Endodermal cell (in vitro differentiated cells): ENCODE measurements around the gene SERTAD1. TPM values are rescaled to one million over a fixed set of nuclear protein-coding genes. Genes with fewer than 3 reads are reported as not detected.

Experiments used
- DNase-seq: peaks from one replicate; pipeline ENCODE4 v3.0.0-alpha.2; 2017
- H3K27ac ChIP-seq: 2 replicates; pipeline ENCODE4 v1.5.1; 2013; ENCODE audit warnings: mild to moderate bottlenecking, low read depth, low read length, moderate library complexity
- H3K27me3 ChIP-seq: 2 replicates; pipeline ENCODE4 v1.6.1; 2013; ENCODE audit warnings: mild to moderate bottlenecking, low read length, moderate library complexity; ENCODE audit not compliant: insufficient read depth, control insufficient read depth, poor library complexity, severe bottlenecking
- H3K36me3 ChIP-seq: 2 replicates; pipeline ENCODE4 v1.7.0; 2013; ENCODE audit warnings: mild to moderate bottlenecking, low read length, moderate library complexity; ENCODE audit not compliant: control insufficient read depth, insufficient read depth
- H3K4me1 ChIP-seq: one replicate; pipeline ENCODE4 v1.7.0; 2013; ENCODE audit warnings: low read length; ENCODE audit not compliant: control insufficient read depth, insufficient read depth
- H3K4me3 ChIP-seq: 2 replicates; pipeline ENCODE4 v1.5.1; 2013; ENCODE audit warnings: mild to moderate bottlenecking, low read length, moderate library complexity
- H3K9ac ChIP-seq: 2 replicates; pipeline ENCODE4 v1.6.1; 2013; ENCODE audit warnings: mild to moderate bottlenecking, low read length, moderate library complexity; ENCODE audit not compliant: poor library complexity, severe bottlenecking; ENCODE audit errors: extremely low read depth
- H3K9me3 ChIP-seq: 2 replicates; pipeline ENCODE4 v1.6.1; 2013; ENCODE audit warnings: mild to moderate bottlenecking, low read length, moderate library complexity; ENCODE audit not compliant: control insufficient read depth
- H3K27ac Mint-ChIP-seq: 2 replicates; pipeline ENCODE4 v1.8.0; 2020; ENCODE audit warnings: mixed read lengths
- H3K27me3 Mint-ChIP-seq: 2 replicates; pipeline ENCODE4 v1.8.0; 2021; ENCODE audit warnings: mild to moderate bottlenecking, mixed read lengths; ENCODE audit not compliant: insufficient read depth
- H3K36me3 Mint-ChIP-seq: 2 replicates; pipeline ENCODE4 v1.8.0; 2020; ENCODE audit warnings: low read depth, mixed read lengths
- H3K4me1 Mint-ChIP-seq: 2 replicates; pipeline ENCODE4 v1.8.0; 2020; ENCODE audit warnings: mixed read lengths
- H3K4me3 Mint-ChIP-seq: 2 replicates; pipeline ENCODE4 v1.8.0; 2020; ENCODE audit warnings: mild to moderate bottlenecking, moderate library complexity, mixed read lengths
- H3K9me3 Mint-ChIP-seq: 2 replicates; pipeline ENCODE4 v1.8.0; 2020; ENCODE audit warnings: mild to moderate bottlenecking, mixed read lengths
- WGBS, 2 experiments: methylation state at CpG; one replicate each; pipeline versions ENCODE4 v1.1.5 to v1.1.7; 2013; ENCODE audit warnings: missing lambda C conversion rate in 2 of 2, mixed read lengths in 1 of 2; ENCODE audit not compliant: insufficient coverage in 1 of 2, insufficient read length in 1 of 2; 5-methylcytosine and 5-hydroxymethylcytosine counted together
- long read RNA-seq, 4 experiments: library from polyadenylated mRNA in 2 of 4; library from RNA in 1 of 4; library from capped mRNA in 1 of 4; stranded (forward) in 3 of 4; unstranded in 1 of 4; transcript quantifications; one replicate each; pipeline ENCODE4 v2.0.0, GENCODE V29; 2020 to 2021; ENCODE audit warnings: inconsistent platforms in 1 of 4
- polyA plus RNA-seq, 2 experiments: library from polyadenylated mRNA; stranded (reverse); fragments of 50-300 nt; gene quantifications; one replicate each; pipeline ENCODE4 v1.2.3, GENCODE V29; 2013
- total RNA-seq, 2 donors: library from RNA; stranded (reverse); fragmentation: NEBNext Ultra II Directional in 1 of 2; extraction: Animal tissue kit (Norgen Biotek cat#: 25700) in 1 of 2; gene quantifications; 2 replicates in 1 of 2; 3 replicates in 1 of 2; pipeline ENCODE4 v1.2.1, GENCODE V29; 2021
- TF ChIP-seq, protein P1 (sequence below): fragments of 200-600 bp; sonication (generic); conservative IDR thresholded peaks from 2 replicates; pipeline ENCODE4 v1.5.0; 2021; ENCODE audit warnings: antibody characterized with exemption, mild to moderate bottlenecking

The SERTAD1 gene
- 1 to 10 TPM; 4.0 to 4.5 TPM for total RNA-seq
- 3.9 TPM for polyA plus RNA-seq (2013, experiment 1 of 2)
- polyA plus RNA-seq (2013, experiment 2 of 2), result 4.5 TPM
- long read RNA-seq, experiment 1, partial matches to known transcripts, result 0 of 6 reads
- long read RNA-seq, experiment 1, other reads (novel, unspliced or antisense), result 2 of 6 reads
- long read RNA-seq, experiment 2, transcript SERTAD1-201 (2 exons, 2,114 nt), result major isoform, 7 of 10 reads
- long read RNA-seq, experiment 2, partial matches to known transcripts, result 0 of 10 reads
- long read RNA-seq, experiment 2, other reads (novel, unspliced or antisense), result 3 of 10 reads
- long read RNA-seq, experiment 3, transcript SERTAD1-201 (2 exons, 2,114 nt), result major isoform, 27 of 28 reads
- long read RNA-seq, experiment 3, partial matches to known transcripts, result 0 of 28 reads
- long read RNA-seq, experiment 3, other reads (novel, unspliced or antisense), result 1 of 28 reads
- long read RNA-seq, experiment 4, transcript SERTAD1-201 (2 exons, 2,114 nt), result major isoform, 45 of 47 reads
- long read RNA-seq, experiment 4, partial matches to known transcripts, result 1 of 47 reads
- long read RNA-seq, experiment 4, other reads (novel, unspliced or antisense), result 1 of 47 reads

- TF ChIP-seq, protein P1, sequence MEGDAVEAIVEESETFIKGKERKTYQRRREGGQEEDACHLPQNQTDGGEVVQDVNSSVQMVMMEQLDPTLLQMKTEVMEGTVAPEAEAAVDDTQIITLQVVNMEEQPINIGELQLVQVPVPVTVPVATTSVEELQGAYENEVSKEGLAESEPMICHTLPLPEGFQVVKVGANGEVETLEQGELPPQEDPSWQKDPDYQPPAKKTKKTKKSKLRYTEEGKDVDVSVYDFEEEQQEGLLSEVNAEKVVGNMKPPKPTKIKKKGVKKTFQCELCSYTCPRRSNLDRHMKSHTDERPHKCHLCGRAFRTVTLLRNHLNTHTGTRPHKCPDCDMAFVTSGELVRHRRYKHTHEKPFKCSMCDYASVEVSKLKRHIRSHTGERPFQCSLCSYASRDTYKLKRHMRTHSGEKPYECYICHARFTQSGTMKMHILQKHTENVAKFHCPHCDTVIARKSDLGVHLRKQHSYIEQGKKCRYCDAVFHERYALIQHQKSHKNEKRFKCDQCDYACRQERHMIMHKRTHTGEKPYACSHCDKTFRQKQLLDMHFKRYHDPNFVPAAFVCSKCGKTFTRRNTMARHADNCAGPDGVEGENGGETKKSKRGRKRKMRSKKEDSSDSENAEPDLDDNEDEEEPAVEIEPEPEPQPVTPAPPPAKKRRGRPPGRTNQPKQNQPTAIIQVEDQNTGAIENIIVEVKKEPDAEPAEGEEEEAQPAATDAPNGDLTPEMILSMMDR, result peak; percentile 96
- Histone ChIP-seq H3K27me3 (no peaks in the 10 kb centered on the region), H3K27ac (peak within 1 kb of the TSS; percentile 95), H3K4me3 (peak within 1 kb of the TSS; percentile 95), H3K4me1 (no peaks in the 10 kb centered on the region), H3K36me3 (peaks cover 10% of the 10 kb centered on the region), H3K9ac (peak within 1 kb of the TSS; percentile 66), H3K9me3 (no peaks in the 10 kb centered on the region)
- DNase-seq, result peak; percentile 100
- peaks cover 1% of the 10 kb centered on the region for H3K27me3 Mint-ChIP-seq
- peak within 1 kb of the TSS; percentile 97 for H3K27ac Mint-ChIP-seq
- H3K4me3 Mint-ChIP-seq, result peak within 1 kb of the TSS; percentile 88
- no peaks in the 10 kb centered on the region for H3K9me3 Mint-ChIP-seq
- peaks cover 10% of the 10 kb centered on the region for H3K4me1 Mint-ChIP-seq
- H3K36me3 Mint-ChIP-seq, result peaks cover 5% of the 10 kb centered on the region
- WGBS, 2 experiments, result 0% methylated on average over 44 to 75 of the region's 75 CpGs
Observed at GRCh38 chr19:40425450-40426287, at the start of gene SERTAD1. Gene SERTAD1 (minus strand): TSS chr19:40425992. CDS start chr19:40423546, 2,446 bp downstream.

- Mint-ChIP-seq H3K4me1 (no peaks in the 10 kb centered on the region), H3K27me3 (peaks cover 17% of the 10 kb centered on the region), H3K9me3 (no peaks in the 10 kb centered on the region), H3K4me3 (no peak overlapping the region), H3K36me3 (no peaks in the 10 kb centered on the region), H3K27ac (no peak overlapping the region)
- 85 to 100% methylated on average over 2 to 3 of the region's 4 CpGs for WGBS, 2 experiments
- no peaks in the 10 kb centered on the region for H3K27me3 ChIP-seq
- DNase-seq, result no peak
- H3K36me3 ChIP-seq, result no peaks in the 10 kb centered on the region
- no peaks in the 10 kb centered on the region for H3K9me3 ChIP-seq
- no peaks in the 10 kb centered on the region for H3K4me1 ChIP-seq
- TF ChIP-seq, protein P1, result no peak
- H3K4me3 ChIP-seq, result no peak overlapping the region
- no peak overlapping the region for H3K27ac ChIP-seq
- no peak overlapping the region for H3K9ac ChIP-seq
Observed at GRCh38 chr19:40474737-40475136, 48.9 kb upstream of the SERTAD1 start.

DNA sequence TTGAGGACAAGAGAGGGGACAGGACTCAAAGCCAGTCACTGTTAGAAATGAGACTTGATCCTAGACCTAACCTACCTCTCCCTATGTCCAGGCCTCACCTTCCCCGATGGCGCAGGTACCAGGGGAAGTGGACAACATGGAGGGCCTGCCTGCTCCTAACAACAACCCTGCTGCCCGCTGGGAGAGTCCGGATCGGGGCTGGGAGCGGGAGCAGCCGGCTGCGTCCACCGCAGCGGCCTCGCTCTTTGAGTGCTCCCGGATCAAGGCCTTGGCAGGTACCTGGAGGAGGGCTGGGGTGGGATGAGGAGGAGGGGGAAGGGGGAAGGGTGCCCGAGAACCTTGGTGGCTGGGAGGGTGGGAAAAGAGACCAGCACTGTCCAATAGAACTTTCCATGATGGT lies 46.7 kb upstream of the SERTAD1 start:
- Histone ChIP-seq H3K4me1 (no peaks in the 10 kb centered on the region), H3K4me3 (no peak overlapping the region), H3K36me3 (no peaks in the 10 kb centered on the region), H3K9me3 (no peaks in the 10 kb centered on the region), H3K9ac (no peak overlapping the region), H3K27me3 (peaks cover 21% of the 10 kb centered on the region), H3K27ac (no peak overlapping the region)
- Mint-ChIP-seq H3K9me3 (no peaks in the 10 kb centered on the region), H3K27me3 (peaks cover 24% of the 10 kb centered on the region), H3K36me3 (no peaks in the 10 kb centered on the region), H3K4me3 (no peak overlapping the region), H3K4me1 (no peaks in the 10 kb centered on the region), H3K27ac (no peak overlapping the region)
- DNase-seq, result no peak
- 96 to 100% methylated on average over 2 to 12 of the region's 13 CpGs for WGBS, 2 experiments
- TF ChIP-seq, protein P1, result no peak
